Activated CD8-positive, alpha-beta memory T cell treated with anti-CD3 and anti-CD28 coated beads for 1 hour (primary cell): ENCODE measurements around the gene SETD7.
"Not testable (repeated sequence)": the region's sequence is repeated elsewhere in the genome, so short reads cannot be mapped to it uniquely, and the experiment has no call there.

Experiments used
- DNase-seq, 2 donors: peaks; one replicate each; pipeline ENCODE4 v3.0.0-alpha.2; 2020; ENCODE audit warnings: low read depth in 1 of 2; ENCODE audit errors: extremely low read depth in 1 of 2

SETD7 gene

GRCh38 chr4:139470295-139470694 is 85.7 kb downstream of the SETD7 start:
- no peak for DNase-seq

- DNase-seq: no peak
These were observed 86.2 kb downstream of the SETD7 start for GRCh38 chr4:139469869-139470268.

GRCh38 chr4:139469216-139469615 is 86.8 kb downstream of the SETD7 start:
- no peak for DNase-seq

GRCh38 chr4:139468756-139469155 is 87.3 kb downstream of the SETD7 start:
- not testable (repeated sequence) for DNase-seq

- no peak for DNase-seq
These were observed 90.1 kb downstream of the SETD7 start for GRCh38 chr4:139465922-139466321.

GRCh38 chr4:139464512-139464911 is 91.5 kb downstream of the SETD7 start:
- DNase-seq: not testable (repeated sequence)

- no peak for DNase-seq
These were observed 94.9 kb downstream of the SETD7 start for GRCh38 chr4:139461022-139461628.

GRCh38 chr4:139460565-139460964 is 95.5 kb downstream of the SETD7 start:
- DNase-seq: no peak

- no peak for DNase-seq
These were observed 97.0 kb downstream of the SETD7 start for GRCh38 chr4:139458999-139459398.

- DNase-seq: no peak
These were observed 97.5 kb downstream of the SETD7 start for GRCh38 chr4:139458543-139458942.

- DNase-seq: no peak
These were observed 98.7 kb downstream of the SETD7 start for GRCh38 chr4:139457318-139457717.

GRCh38 chr4:139455126-139455538 is 100.9 kb downstream of the SETD7 start:
- no peak for DNase-seq

GRCh38 chr4:139454111-139455045 is 101.6 kb downstream of the SETD7 start, which contains the start of gene RAB33B:
RAB33B (plus strand) TSS chr4:139454121; CDS start chr4:139454196, 75 bp downstream.
- no peak for DNase-seq

GRCh38 chr4:139453371-139454110 is 102.5 kb downstream of the SETD7 start:
- peak; percentile 91 to 93 for DNase-seq

GRCh38 chr4:139453041-139453370 is 103.0 kb downstream of the SETD7 start:
- DNase-seq: peak in 1 of 2 donors; percentile 37

- DNase-seq: no peak
These were observed 104.0 kb downstream of the SETD7 start for GRCh38 chr4:139451997-139452396.

- no peak for DNase-seq
These were observed 105.4 kb downstream of the SETD7 start for GRCh38 chr4:139450586-139450985.

- not testable (repeated sequence) for DNase-seq
These were observed 108.9 kb downstream of the SETD7 start for GRCh38 chr4:139447078-139447477.
